K562 treated with DMSO at 1 percent for 24 hours (cell line): ENCODE results near the gene FAM240A. TPM values are rescaled to one million over a fixed set of nuclear protein-coding genes. Genes with fewer than 3 reads are reported as not detected.

Source experiments
- total RNA-seq: library from RNA; unstranded; fragments of 300-600 nt; gene quantifications from 2 replicates; pipeline ENCODE4 v1.2.3, GENCODE V29; 2022; ENCODE audit warnings: low read depth; ENCODE audit not compliant: insufficient read depth

Gene FAM240A
- total RNA-seq, result not detected in 2 replicates

DNA sequence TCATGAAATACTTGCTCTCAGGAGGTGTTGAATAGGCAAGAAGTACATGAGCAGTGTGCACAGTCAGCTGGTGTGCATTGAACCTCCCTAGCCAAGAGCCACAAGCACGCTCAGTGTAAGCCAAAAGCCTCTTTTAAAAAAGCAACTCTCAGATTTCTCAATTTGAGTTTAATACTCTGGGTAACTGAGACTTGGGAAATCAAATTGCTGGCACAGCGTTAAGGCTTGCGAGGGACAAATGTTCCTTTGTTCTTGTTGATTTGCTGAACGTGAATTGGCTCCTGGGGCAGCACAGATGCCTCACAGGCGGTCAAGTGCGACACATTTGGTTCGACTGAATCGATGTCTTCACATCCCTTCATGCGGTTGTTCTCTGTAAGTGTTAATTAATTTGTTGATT lies at the start of gene FAM240A:
Gene FAM240A (plus strand): TSS at position 202 of the 400 bp plus-strand sequence. CDS start 159 bp downstream, at position 361.

DNA sequence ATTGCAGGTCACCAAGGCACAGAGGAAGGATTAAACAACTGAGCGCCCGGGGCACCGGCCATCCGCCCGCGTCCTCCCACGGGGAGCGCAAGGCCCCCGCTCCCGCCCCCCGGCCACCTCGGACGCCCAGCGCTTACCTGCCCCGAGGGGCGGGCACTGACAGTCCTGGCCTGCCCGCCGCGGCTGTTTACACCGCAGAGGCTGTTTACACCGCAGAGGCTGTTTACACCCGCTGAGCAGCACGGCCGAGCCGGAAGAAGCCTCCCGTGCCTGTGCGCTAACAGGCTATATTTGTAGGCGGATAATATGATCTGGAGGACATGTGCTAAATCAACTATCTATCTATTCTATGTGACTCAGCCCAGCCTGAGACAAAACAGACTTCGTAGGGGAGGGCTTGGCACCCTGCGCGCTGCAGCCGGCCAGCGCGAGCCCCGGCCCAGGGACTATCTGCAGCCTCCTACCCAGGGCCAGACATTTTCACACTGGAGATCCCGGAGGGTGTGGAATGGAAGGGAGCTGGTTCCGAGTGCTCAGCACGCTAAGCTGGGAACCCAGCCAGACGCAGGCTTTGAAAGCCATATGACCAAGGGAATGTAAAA lies 46.2 kb upstream of the FAM240A start, which contains the start of gene LRRC2:
Gene LRRC2 (minus strand): TSS at position 263 of the 602 bp plus-strand sequence. CDS start 14,711 bp downstream, outside the sequence.

Other genes with a start within 250 kb of the FAM240A start
- gene CCR5, start 241.6 kb upstream of the FAM240A start, total RNA-seq, result not detected in 2 replicates
- 16.5 and 19.0 TPM in 2 replicates for gene CCRL2, start 205.3 kb upstream of the FAM240A start, total RNA-seq
- not detected in 2 replicates for gene LTF, start 147.6 kb upstream of the FAM240A start, total RNA-seq
- gene RTP3, start 114.5 kb upstream of the FAM240A start, total RNA-seq, result not detected in 2 replicates
- not detected in 2 replicates for gene LRRC2, start 46.2 kb upstream of the FAM240A start, total RNA-seq
- gene ALS2CL, start 81.2 kb downstream of the FAM240A start, total RNA-seq, result 0.22 and 0.52 TPM in 2 replicates
- not detected in 2 replicates for gene TMIE, start 88.9 kb downstream of the FAM240A start, total RNA-seq
- not detected in 2 replicates for gene PRSS50, start 105.3 kb downstream of the FAM240A start, total RNA-seq